IPS-18c (cell line): ENCODE results near the gene FAT1.

Experiments
- H3K4me3 ChIP-seq: 2 replicates; pipeline ENCODE4 v1.7.0; 2013; ENCODE audit warnings: low read depth, mild to moderate bottlenecking, low read length, moderate library complexity; ENCODE audit not compliant: insufficient read depth
- H3K9me3 ChIP-seq: one replicate; pipeline ENCODE4 v1.6.1; 2013; ENCODE audit warnings: mild to moderate bottlenecking, low read length, moderate library complexity; ENCODE audit not compliant: control insufficient read depth, insufficient read depth

The FAT1 gene

GRCh38 chr4:186651624-186652023 lies 72.0 kb downstream of the FAT1 start:
- no peak overlapping the region for H3K4me3 ChIP-seq
- no peaks in the 10 kb centered on the region for H3K9me3 ChIP-seq

- Histone ChIP-seq H3K9me3 (no peaks in the 10 kb centered on the region), H3K4me3 (no peak overlapping the region)
Observed at GRCh38 chr4:186651181-186651603, 72.5 kb downstream of the FAT1 start.

- no peaks in the 10 kb centered on the region for H3K9me3 ChIP-seq
- H3K4me3 ChIP-seq, result no peak overlapping the region
Observed at GRCh38 chr4:186650401-186651180, 73.1 kb downstream of the FAT1 start.

- no peaks in the 10 kb centered on the region for H3K9me3 ChIP-seq
Observed at GRCh38 chr4:186647821-186648220, 75.8 kb downstream of the FAT1 start.

GRCh38 chr4:186644737-186645261 lies 78.9 kb downstream of the FAT1 start:
- Histone ChIP-seq H3K4me3 (no peak overlapping the region), H3K9me3 (no peaks in the 10 kb centered on the region)

More at GRCh38 chr4:186647821-186648220, 75.8 kb downstream of the FAT1 start:
- no peak overlapping the region for H3K4me3 ChIP-seq

- Histone ChIP-seq H3K9me3 (no peaks in the 10 kb centered on the region), H3K4me3 (no peak overlapping the region)
Observed at GRCh38 chr4:186644311-186644638, 79.4 kb downstream of the FAT1 start.

GRCh38 chr4:186643501-186644310 lies 80.0 kb downstream of the FAT1 start:
- Histone ChIP-seq H3K9me3 (no peaks in the 10 kb centered on the region), H3K4me3 (no peak overlapping the region)

GRCh38 chr4:186642998-186643397 lies 80.7 kb downstream of the FAT1 start:
- Histone ChIP-seq H3K9me3 (no peaks in the 10 kb centered on the region), H3K4me3 (no peak overlapping the region)

GRCh38 chr4:186642530-186642929 lies 81.1 kb downstream of the FAT1 start:
- Histone ChIP-seq H3K9me3 (no peaks in the 10 kb centered on the region), H3K4me3 (no peak overlapping the region)

GRCh38 chr4:186634591-186635128 lies 89.0 kb downstream of the FAT1 start:
- Histone ChIP-seq H3K9me3 (no peaks in the 10 kb centered on the region), H3K4me3 (no peak overlapping the region)

- Histone ChIP-seq H3K4me3 (no peak overlapping the region), H3K9me3 (no peaks in the 10 kb centered on the region)
Observed at GRCh38 chr4:186633844-186634243, 89.8 kb downstream of the FAT1 start.

- H3K9me3 ChIP-seq, result no peaks in the 10 kb centered on the region
- no peak overlapping the region for H3K4me3 ChIP-seq
Observed at GRCh38 chr4:186630128-186630527, 93.5 kb downstream of the FAT1 start.

- no peak overlapping the region for H3K4me3 ChIP-seq
Observed at GRCh38 chr4:186628058-186628711, 95.5 kb downstream of the FAT1 start.

GRCh38 chr4:186627226-186627865 lies 96.3 kb downstream of the FAT1 start:
- Histone ChIP-seq H3K4me3 (no peak overlapping the region), H3K9me3 (no peaks in the 10 kb centered on the region)

More at GRCh38 chr4:186628058-186628711, 95.5 kb downstream of the FAT1 start:
- no peaks in the 10 kb centered on the region for H3K9me3 ChIP-seq

- H3K9me3 ChIP-seq, result no peaks in the 10 kb centered on the region
Observed at GRCh38 chr4:186624951-186625350, 98.7 kb downstream of the FAT1 start.

GRCh38 chr4:186623546-186623945 lies 100.1 kb downstream of the FAT1 start:
- H3K9me3 ChIP-seq, result no peaks in the 10 kb centered on the region
- H3K4me3 ChIP-seq, result no peak overlapping the region

More at GRCh38 chr4:186624951-186625350, 98.7 kb downstream of the FAT1 start:
- H3K4me3 ChIP-seq, result no peak overlapping the region
